K562 (cell line): ENCODE data around the gene TNNI2. TPM values are rescaled to one million over a fixed set of nuclear protein-coding genes. Genes with fewer than 3 reads are reported as not detected.
"Not testable (repeated sequence)": the region's sequence is repeated elsewhere in the genome, so short reads cannot be mapped to it uniquely, and the experiment has no call there.

ENCODE experiments used
- ATAC-seq: fragments of 200-7000 bp; cut with Tn5 transposase; 3 replicates; pipeline ENCODE4 v1.9.1; 2020; ENCODE audit warnings: moderate library complexity
- BruUV-seq: library from RNA; stranded (reverse); fragments of 400-500 nt; replicated peaks from 2 replicates; lab custom pipeline; 2021; lab: Mats Ljungman, UMichigan
- CTCF ChIA-PET: fragments of 300-600 bp; formaldehyde crosslinking; extraction: SDS; loops from one replicate; lab custom pipeline; 2021; ENCODE audit warnings: low intra/inter-chr PET ratio; lab: Yijun Ruan, JAX
- POLR2A ChIA-PET: fragments of 300-600, 350-650 bp; sonication (Branson Sonifier 250); formaldehyde crosslinking; extraction: SDS; loops from one replicate; lab custom pipeline; 2021; ENCODE audit warnings: antibody characterized with exemption, inconsistent platforms; lab: Yijun Ruan, JAX
- DNase-seq, 4 experiments: peaks; one replicate each; pipeline versions ENCODE4 v3.0.0 to v3.0.0-alpha.2; 2011 to 2018; ENCODE audit warnings: low spot score in 3 of 4, mixed read lengths in 3 of 4; ENCODE audit errors: extremely low read depth in 1 of 4
- FAIRE-seq: peaks from 2 replicates; lab custom pipeline; 2011; peaks lifted over from hg19 to GRCh38; lab: Jason Lieb, UNC
- H2AFZ ChIP-seq: 2 replicates; pipeline ENCODE4 v1.6.0; 2011; ENCODE audit warnings: low read depth, low read length, control low read depth, inconsistent platforms
- H3K27ac ChIP-seq: fragments of 200-600 bp; 3 replicates; pipeline ENCODE4 v1.8.0; 2011; ENCODE audit warnings: low read depth, mild to moderate bottlenecking, control low read depth, inconsistent platforms, low read length, moderate library complexity, mixed read lengths; ENCODE audit errors: extremely low read depth
- H3K27me3 ChIP-seq, 2 experiments: fragments of 300-600 bp in 1 of 2; 2 replicates in 1 of 2; 3 replicates in 1 of 2; pipeline versions ENCODE4 v1.6.0 to v1.8.0; 2011; ENCODE audit warnings: inconsistent platforms in 2 of 2, low read length in 2 of 2, mild to moderate bottlenecking in 1 of 2, mixed read lengths in 1 of 2, moderate library complexity in 1 of 2; ENCODE audit not compliant: control insufficient read depth in 2 of 2, insufficient read depth in 2 of 2
- H3K36me3 ChIP-seq: fragments of 300-600 bp; 3 replicates; pipeline ENCODE4 v1.8.0; 2011; ENCODE audit warnings: mild to moderate bottlenecking, low read length, inconsistent platforms; ENCODE audit not compliant: control insufficient read depth, insufficient read depth
- H3K4me1 ChIP-seq, 2 experiments: fragments of 200-600 bp in 1 of 2; replicated peaks in 1 of 2; 2 replicates in 1 of 2; 3 replicates in 1 of 2; pipeline versions ENCODE4 v1.5.1 to v1.8.0; 2011; ENCODE audit warnings: inconsistent platforms in 2 of 2, low read length in 2 of 2, mild to moderate bottlenecking in 1 of 2, mixed read lengths in 1 of 2, moderate library complexity in 1 of 2; ENCODE audit not compliant: control insufficient read depth in 2 of 2, insufficient read depth in 2 of 2
- H3K4me2 ChIP-seq: 2 replicates; pipeline ENCODE4 v1.6.1; 2011; ENCODE audit warnings: low read length, control low read depth, inconsistent platforms, mixed read lengths; ENCODE audit not compliant: insufficient read depth
- H3K4me3 ChIP-seq: fragments of 200-600 bp; sonication (generic), shearing (Covaris generic); 2 replicates; pipeline ENCODE4 v1.5.1; 2016; ENCODE audit warnings: control low read depth, inconsistent platforms
- H3K79me2 ChIP-seq: fragments of 200-600 bp; 3 replicates; pipeline ENCODE4 v1.8.0; 2011; ENCODE audit warnings: low read length, inconsistent platforms; ENCODE audit not compliant: control insufficient read depth, insufficient read depth
- H3K9ac ChIP-seq, 2 experiments: 2 replicates each; pipeline versions ENCODE4 v1.6.0 to v1.6.1; 2011; ENCODE audit warnings: low read depth in 2 of 2, low read length in 2 of 2, control low read depth in 1 of 2, inconsistent platforms in 1 of 2, mild to moderate bottlenecking in 1 of 2, mixed read lengths in 1 of 2; ENCODE audit not compliant: insufficient read depth in 1 of 2
- H3K9me1 ChIP-seq: one replicate; pipeline ENCODE4 v1.6.0; 2011; ENCODE audit warnings: inconsistent platforms, mild to moderate bottlenecking, low read length, moderate library complexity; ENCODE audit not compliant: control insufficient read depth, insufficient read depth
- H3K9me3 ChIP-seq: replicated peaks from 2 replicates; pipeline ENCODE4 v1.5.1; 2011; ENCODE audit warnings: low read depth, low read length, inconsistent platforms; ENCODE audit not compliant: control insufficient read depth, insufficient read depth
- H4K20me1 ChIP-seq: replicated peaks from 2 replicates; pipeline ENCODE4 v1.6.1; 2011; ENCODE audit warnings: low read length, inconsistent platforms, mixed read lengths; ENCODE audit not compliant: control insufficient read depth, insufficient read depth
- CBFA2T3 ChIP-seq: fragments of 450-650 bp; IDR thresholded peaks from 2 replicates; pipeline ENCODE4 v1.6.1; 2017
- ZFP36 ChIP-seq: fragments of 150-350 bp; IDR thresholded peaks from 2 replicates; pipeline ENCODE4 v1.6.1; 2018; ENCODE audit warnings: low read length, low read depth; ENCODE audit not compliant: partially characterized antibody
- WGBS: fragments of 100-300 bp; shearing (Covaris generic); methylation state at CpG from one replicate; pipeline ENCODE4 v1.1.6; 2016; ENCODE audit warnings: low coverage, mixed read lengths; ENCODE audit not compliant: insufficient coverage; ENCODE audit errors: missing lambda C conversion rate; 5-methylcytosine and 5-hydroxymethylcytosine counted together
- in situ Hi-C: fragments of 300-500 bp; cut with MboI; formaldehyde crosslinking; loops from 4 replicates; pipeline ENCODE4 v1.15.0; 2018; ENCODE audit warnings: inconsistent platforms, mixed read lengths
- intact Hi-C: fragments of 100-400 bp; cut with micrococcal nuclease; formaldehyde crosslinking; loops from 2 replicates; pipeline ENCODE4 v1.14.2; 2022
- polyA plus RNA-seq, 8 experiments: library from polyadenylated mRNA; depleted of rRNA in 4 of 8; stranded (reverse) in 5 of 8; unstranded in 3 of 8; fragments of >200 nt; fragmentation: Nextera tagmentation in 2 of 8; fragmentation: Illumina TruSeq in 1 of 8; extraction: Ambion mirVana in 2 of 8; extraction: Trizol in 1 of 8; gene quantifications; 2 replicates each; pipeline versions ENCODE4 v1.2.1 to v1.2.3, GENCODE V29; 2011 to 2014; ENCODE audit warnings: inconsistent platforms in 1 of 8, missing spikeins in 1 of 8
- total RNA-seq, 7 experiments: library from RNA; depleted of rRNA in 6 of 7; stranded (reverse); fragments of >200 nt in 6 of 7; fragmentation: Illumina TruSeq in 2 of 7; extraction: Trizol in 2 of 7; gene quantifications; 2 replicates each; pipeline versions ENCODE4 v1.2.1 to v1.2.3, GENCODE V29; 2011 to 2021; ENCODE audit warnings: low replicate concordance in 1 of 7

TNNI2 gene
- total and polyA plus RNA-seq, 9 of the 15 experiments (the other 6 are each of a cell fraction or from before 2014, with no cell fraction given), result not detected

DNA sequence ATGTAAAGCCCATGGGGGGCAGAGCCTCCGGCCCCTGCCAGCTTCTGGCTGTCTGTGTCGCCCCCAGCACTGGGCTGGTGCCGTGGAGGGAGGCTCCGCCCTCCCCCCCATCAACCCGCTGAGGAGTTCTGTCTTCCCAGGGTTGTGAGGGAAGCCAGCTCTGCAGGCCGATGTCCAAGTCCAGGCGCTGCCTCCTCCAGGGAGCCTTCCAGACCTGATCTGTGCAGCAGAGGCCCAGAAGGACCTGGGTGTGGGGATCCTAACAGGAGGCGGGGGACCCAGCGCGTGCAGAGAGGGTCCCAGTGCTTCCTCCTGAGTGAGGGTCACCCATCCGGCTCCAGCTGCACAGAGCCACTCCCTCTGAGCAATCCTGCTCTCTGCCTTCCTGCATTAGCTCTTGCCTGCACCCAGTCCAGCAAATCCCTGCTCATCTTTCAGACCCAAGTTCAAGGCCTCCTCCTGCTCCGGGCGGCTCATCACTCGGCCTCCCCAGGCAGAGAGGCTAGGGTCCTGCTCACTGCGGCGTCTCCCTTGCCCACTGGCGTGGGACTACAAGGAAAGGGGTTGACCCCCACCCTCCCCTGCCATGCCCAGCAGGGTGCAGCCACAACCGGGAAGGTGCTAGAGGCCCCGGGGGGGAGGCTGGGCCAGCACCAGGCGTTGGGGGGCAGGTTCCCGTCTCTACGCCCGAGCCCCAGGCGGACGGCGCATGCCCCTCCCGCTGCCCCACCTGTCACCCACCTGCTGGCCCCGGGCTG, 36.5 kb downstream of the TNNI2 start:
- no TSS peak for BruUV-seq
- no peak overlapping the region for H3K9ac ChIP-seq
- ChIA-PET POLR2A (no interaction called here), CTCF (no interaction called here)
- H3K27ac ChIP-seq, result no peak overlapping the region
- no peaks in the 10 kb centered on the region for H3K9me3 ChIP-seq
- no peaks in the 10 kb centered on the region for H3K79me2 ChIP-seq
- in situ Hi-C loops, result loop anchor here (10.0 kb wide), 1 partner anchor 130 kb away; no protein-coding TSS in a partner anchor
- H2AFZ ChIP-seq, result no peak overlapping the region
- H4K20me1 ChIP-seq, result no peaks in the 10 kb centered on the region
- TF ChIP-seq ZFP36 (peak; percentile 87), CBFA2T3 (no peak)
- DNase-seq (no peak), FAIRE-seq (no peak), ATAC-seq (no peak)
- H3K9me1 ChIP-seq, result no peaks in the 10 kb centered on the region
- H3K4me2 ChIP-seq, result no peak overlapping the region
- H3K4me3 ChIP-seq, result no peak overlapping the region
- peaks cover 0 to 45% of the 10 kb centered on the region in 2 experiments; a peak in 2 of 5 replicates for H3K4me1 ChIP-seq
- no peaks in the 10 kb centered on the region for H3K36me3 ChIP-seq
- WGBS, result 15% methylated on average over 19 of the region's 28 CpGs
- peaks cover 7 to 58% of the 10 kb centered on the region in 2 experiments; a peak in 4 of 5 replicates for H3K27me3 ChIP-seq
- intact Hi-C loops, result loop anchor here (5.0 kb wide), 1 partner anchor 183 kb away; no protein-coding TSS in a partner anchor

GRCh38 chr11:1875851-1876301, 37.1 kb downstream of the TNNI2 start:
- ATAC-seq, H3K36me3 ChIP-seq, H4K20me1 ChIP-seq, BruUV-seq, H3K27ac ChIP-seq, H3K9me3 ChIP-seq, POLR2A ChIA-PET, FAIRE-seq, H2AFZ ChIP-seq, H3K4me3 ChIP-seq, DNase-seq, H3K9ac ChIP-seq, H3K4me2 ChIP-seq, H3K9me1 ChIP-seq, H3K79me2 ChIP-seq: not testable (repeated sequence)
- intact Hi-C loops (loop anchor here (5.0 kb wide), 1 partner anchor 184 kb away; no protein-coding TSS in a partner anchor), in situ Hi-C loops (loop anchor here (10.0 kb wide), 1 partner anchor 129 kb away; no protein-coding TSS in a partner anchor)
- peaks cover 4 to 58% of the 10 kb centered on the region in 2 experiments; a peak in 4 of 5 replicates for H3K27me3 ChIP-seq
- peaks cover 0 to 40% of the 10 kb centered on the region in 2 experiments; a peak in 2 of 5 replicates for H3K4me1 ChIP-seq
- WGBS, result 12% methylated on average over 11 of the region's 13 CpGs
- CTCF ChIA-PET, result interaction anchor here (0.6 to 1.2 kb wide), 2 partner anchors 124 to 127 kb away, joined by 3 to 4 read pairs; no protein-coding TSS in a partner anchor
